Osteoblast (primary cell): Measurements from ENCODE around the gene PPP1R13B. TPM values are rescaled to one million over a fixed set of nuclear protein-coding genes. Genes with fewer than 3 reads are reported as not detected.

Source experiments
- DNase-seq: peaks from one replicate; pipeline ENCODE4 v3.0.0; 2011; ENCODE audit warnings: low spot score, mixed read lengths; ENCODE audit not compliant: insufficient read length; ENCODE audit errors: missing footprints
- H2AFZ ChIP-seq: 2 replicates; pipeline ENCODE4 v1.6.0; 2011; ENCODE audit warnings: mild to moderate bottlenecking, low read length
- H3K27ac ChIP-seq: 2 replicates; pipeline ENCODE4 v1.5.1; 2011; ENCODE audit warnings: mild to moderate bottlenecking, low read depth, low read length, moderate library complexity
- H3K27me3 ChIP-seq: 2 replicates; pipeline ENCODE4 v1.6.0; 2012; ENCODE audit warnings: mild to moderate bottlenecking, control low read depth, inconsistent platforms, low read length, moderate library complexity; ENCODE audit not compliant: insufficient read depth
- H3K36me3 ChIP-seq: 2 replicates; pipeline ENCODE4 v1.5.1; 2011; ENCODE audit warnings: mild to moderate bottlenecking, low read length, control low read depth, moderate library complexity; ENCODE audit not compliant: insufficient read depth
- H3K4me1 ChIP-seq: 2 replicates; pipeline ENCODE4 v1.5.1; 2011; ENCODE audit warnings: mild to moderate bottlenecking, low read length, control low read depth, moderate library complexity; ENCODE audit not compliant: insufficient read depth
- H3K4me2 ChIP-seq: 2 replicates; pipeline ENCODE4 v1.6.0; 2011; ENCODE audit warnings: mild to moderate bottlenecking, low read length; ENCODE audit not compliant: insufficient read depth
- H3K4me3 ChIP-seq: fragments of 200-600 bp; sonication (generic); 3 replicates; pipeline ENCODE4 v1.5.1; 2012; ENCODE audit warnings: mild to moderate bottlenecking, low read length, inconsistent platforms; ENCODE audit not compliant: insufficient read depth
- H3K79me2 ChIP-seq: 2 replicates; pipeline ENCODE4 v1.6.0; 2012; ENCODE audit warnings: mild to moderate bottlenecking, low read length, control low read depth, inconsistent platforms; ENCODE audit not compliant: insufficient read depth
- H3K9me3 ChIP-seq: 2 replicates; pipeline ENCODE4 v1.5.1; 2011; ENCODE audit warnings: low read depth, low read length, control low read depth
- H4K20me1 ChIP-seq: 2 replicates; pipeline ENCODE4 v1.6.0; 2012; ENCODE audit warnings: mild to moderate bottlenecking, low read length, control low read depth; ENCODE audit not compliant: insufficient read depth
- total RNA-seq: library from RNA; depleted of rRNA; stranded (reverse); fragments of >200 nt; gene quantifications from 2 replicates; pipeline ENCODE4 v1.2.3, GENCODE V29; 2012
- TF ChIP-seq, protein P1 (sequence below): IDR thresholded peaks from 2 replicates; pipeline ENCODE4 v1.5.1; 2011; ENCODE audit warnings: mild to moderate bottlenecking, low read depth, low read length, moderate library complexity; ENCODE audit errors: extremely low read depth

PPP1R13B gene
- total RNA-seq, 1 donor = 3.3 TPM

- TF ChIP-seq, protein P1, sequence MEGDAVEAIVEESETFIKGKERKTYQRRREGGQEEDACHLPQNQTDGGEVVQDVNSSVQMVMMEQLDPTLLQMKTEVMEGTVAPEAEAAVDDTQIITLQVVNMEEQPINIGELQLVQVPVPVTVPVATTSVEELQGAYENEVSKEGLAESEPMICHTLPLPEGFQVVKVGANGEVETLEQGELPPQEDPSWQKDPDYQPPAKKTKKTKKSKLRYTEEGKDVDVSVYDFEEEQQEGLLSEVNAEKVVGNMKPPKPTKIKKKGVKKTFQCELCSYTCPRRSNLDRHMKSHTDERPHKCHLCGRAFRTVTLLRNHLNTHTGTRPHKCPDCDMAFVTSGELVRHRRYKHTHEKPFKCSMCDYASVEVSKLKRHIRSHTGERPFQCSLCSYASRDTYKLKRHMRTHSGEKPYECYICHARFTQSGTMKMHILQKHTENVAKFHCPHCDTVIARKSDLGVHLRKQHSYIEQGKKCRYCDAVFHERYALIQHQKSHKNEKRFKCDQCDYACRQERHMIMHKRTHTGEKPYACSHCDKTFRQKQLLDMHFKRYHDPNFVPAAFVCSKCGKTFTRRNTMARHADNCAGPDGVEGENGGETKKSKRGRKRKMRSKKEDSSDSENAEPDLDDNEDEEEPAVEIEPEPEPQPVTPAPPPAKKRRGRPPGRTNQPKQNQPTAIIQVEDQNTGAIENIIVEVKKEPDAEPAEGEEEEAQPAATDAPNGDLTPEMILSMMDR = no peak
- Histone ChIP-seq H4K20me1 (no peaks in the 10 kb centered on the region), H3K4me1 (no peaks in the 10 kb centered on the region), H3K4me3 (no peak overlapping the region), H3K27me3 (no peaks in the 10 kb centered on the region), H3K36me3 (no peaks in the 10 kb centered on the region), H2AFZ (no peak overlapping the region), H3K4me2 (no peak overlapping the region), H3K27ac (no peak overlapping the region), H3K9me3 (no peaks in the 10 kb centered on the region), H3K79me2 (no peaks in the 10 kb centered on the region)
- no peak for DNase-seq
Measured at GRCh38 chr14:103765526-103765925, 81.8 kb downstream of the PPP1R13B start.

DNA sequence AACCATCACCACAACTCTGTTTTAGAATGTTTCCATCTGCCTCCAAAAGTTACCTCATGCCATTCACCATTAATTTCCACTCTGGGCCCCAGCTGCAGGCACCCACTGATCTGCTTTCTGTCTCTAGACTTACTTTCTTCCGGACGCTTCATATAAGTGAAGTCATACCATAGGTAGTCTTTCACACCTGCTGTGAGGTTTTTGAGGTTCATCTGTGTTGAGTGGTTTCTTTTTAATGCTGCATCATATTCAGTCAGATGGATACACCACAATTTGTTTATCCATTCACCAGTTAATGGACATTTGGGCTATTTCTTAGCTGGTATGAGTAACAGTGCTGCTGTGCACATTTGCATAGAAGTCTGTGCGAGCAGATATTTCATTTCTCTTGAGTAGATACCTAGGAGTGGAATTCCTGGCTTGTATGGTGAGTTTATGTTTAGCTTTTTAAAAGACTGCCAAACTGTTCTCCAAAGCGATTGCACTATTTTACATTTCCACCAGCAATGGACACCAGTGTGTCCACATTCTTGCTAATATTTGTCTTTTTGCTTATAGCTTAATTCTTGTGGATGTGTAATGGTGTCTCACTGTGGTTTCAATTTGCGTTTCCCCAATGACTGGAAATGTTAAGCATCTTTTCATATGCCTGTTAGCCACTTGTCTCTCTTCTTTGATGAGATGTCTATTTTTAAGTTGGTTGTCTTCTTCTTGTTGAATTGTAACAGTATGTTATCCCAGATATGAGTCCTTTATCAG, 83.5 kb downstream of the PPP1R13B start:
- DNase-seq = no peak
- Histone ChIP-seq H3K79me2 (no peaks in the 10 kb centered on the region), H3K9me3 (no peaks in the 10 kb centered on the region), H2AFZ (no peak overlapping the region), H4K20me1 (no peaks in the 10 kb centered on the region), H3K27me3 (no peaks in the 10 kb centered on the region), H3K27ac (no peak overlapping the region), H3K4me3 (no peak overlapping the region), H3K36me3 (no peaks in the 10 kb centered on the region), H3K4me1 (no peaks in the 10 kb centered on the region), H3K4me2 (no peak overlapping the region)
- TF ChIP-seq, protein P1 = no peak

- no peak overlapping the region for H3K4me2 ChIP-seq
- H3K9me3 ChIP-seq = no peaks in the 10 kb centered on the region
- DNase-seq = no peak
- no peak overlapping the region for H3K27ac ChIP-seq
- H3K27me3 ChIP-seq = no peaks in the 10 kb centered on the region
- H4K20me1 ChIP-seq = no peaks in the 10 kb centered on the region
- no peak overlapping the region for H3K4me3 ChIP-seq
- TF ChIP-seq, protein P1 = no peak
- no peaks in the 10 kb centered on the region for H3K36me3 ChIP-seq
- H2AFZ ChIP-seq = no peak overlapping the region
- H3K79me2 ChIP-seq = no peaks in the 10 kb centered on the region
- H3K4me1 ChIP-seq = no peaks in the 10 kb centered on the region
Measured at GRCh38 chr14:103762541-103762940, 84.8 kb downstream of the PPP1R13B start.

DNA sequence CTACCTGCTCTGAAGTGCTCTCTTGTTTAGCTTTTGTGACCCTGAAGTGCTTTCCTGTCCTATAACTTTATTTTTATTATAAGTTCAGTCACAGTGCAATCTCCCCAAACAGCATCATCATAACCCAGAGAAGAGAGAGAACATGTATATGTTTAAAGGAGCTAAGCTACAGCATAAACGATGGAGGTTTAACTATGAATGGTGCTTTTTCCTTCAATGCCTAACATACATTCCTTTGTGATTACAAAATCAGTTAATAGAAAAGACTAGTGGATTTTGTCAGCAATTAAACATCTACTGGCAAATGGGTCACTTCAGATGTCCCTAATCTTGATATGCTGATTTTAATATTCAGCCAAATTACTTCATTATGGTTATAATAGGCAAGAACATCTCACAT, 85.3 kb downstream of the PPP1R13B start:
- Histone ChIP-seq H2AFZ (no peak overlapping the region), H3K36me3 (no peaks in the 10 kb centered on the region), H4K20me1 (no peaks in the 10 kb centered on the region), H3K4me3 (no peak overlapping the region), H3K27ac (no peak overlapping the region), H3K4me2 (no peak overlapping the region), H3K9me3 (no peaks in the 10 kb centered on the region), H3K27me3 (no peaks in the 10 kb centered on the region), H3K4me1 (no peaks in the 10 kb centered on the region), H3K79me2 (no peaks in the 10 kb centered on the region)
- TF ChIP-seq, protein P1 = no peak
- no peak for DNase-seq
